Gastroesophageal sphincter (tissue), 3 donors: ENCODE results near the gene NIPA2.

ENCODE experiments used
- EP300 ChIP-seq: sonication (generic); formaldehyde crosslinking; IDR thresholded peaks from one replicate; pipeline ENCODE4 v1.6.1; 2017; ENCODE audit warnings: antibody characterized with exemption, mild to moderate bottlenecking
- POLR2A ChIP-seq, 2 donors: fragments of 450-650 bp; IDR thresholded peaks; one replicate each; pipeline ENCODE4 v1.6.1; 2017; ENCODE audit warnings: antibody characterized with exemption in 2 of 2, mild to moderate bottlenecking in 2 of 2, moderate library complexity in 1 of 2
- POLR2AphosphoS5 ChIP-seq: sonication (generic); formaldehyde crosslinking; IDR thresholded peaks from one replicate; pipeline ENCODE4 v1.6.1; 2017; ENCODE audit warnings: antibody characterized with exemption
- TF ChIP-seq, protein P1 (sequence below), 4 experiments: fragments of 200-600 bp in 2 of 4; fragments of 450-650 bp in 2 of 4; sonication (generic) in 1 of 4; IDR thresholded peaks; one replicate each; pipeline ENCODE4 v1.5.1; 2017 to 2019; ENCODE audit warnings: antibody characterized with exemption in 4 of 4, mild to moderate bottlenecking in 2 of 4, moderate library complexity in 2 of 4

DNA sequence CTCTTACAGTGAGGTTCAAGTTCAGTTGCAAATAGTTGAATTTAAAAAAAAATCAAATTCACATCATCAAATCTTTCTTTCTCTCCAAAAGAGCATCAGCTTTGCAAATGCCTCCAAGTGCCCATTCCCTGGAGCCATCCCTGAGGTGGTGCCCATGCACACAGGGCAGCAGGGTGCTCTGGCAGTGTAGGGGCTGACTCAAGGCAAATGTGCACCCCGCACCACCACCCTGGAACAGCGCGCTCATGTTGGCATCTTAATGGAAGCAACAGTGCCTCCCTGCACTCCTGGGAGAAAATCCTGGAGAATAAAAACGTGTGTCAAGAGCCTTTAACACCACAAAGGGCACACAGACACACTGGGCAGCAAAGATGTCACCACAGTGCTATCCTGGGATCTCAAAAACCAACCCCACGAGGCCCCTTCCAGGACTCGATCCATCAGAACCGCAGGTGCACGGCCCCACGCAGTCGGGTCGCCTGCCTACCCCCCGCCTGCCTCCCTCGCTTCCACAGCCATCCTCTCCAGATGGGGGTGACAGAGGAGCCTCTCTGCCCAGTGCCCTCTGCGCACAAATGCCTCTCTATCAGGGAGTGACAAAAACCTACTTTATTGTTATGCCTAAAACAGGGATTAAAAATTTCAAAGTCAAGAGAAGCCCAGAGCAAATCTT is 50.8 kb downstream of the NIPA2 start:
- TF ChIP-seq EP300 (no peak), POLR2A (IDR thresholded peaks at IDR 0.05) (no peak), POLR2AphosphoS5 (no peak)
- TF ChIP-seq, protein P1, sequence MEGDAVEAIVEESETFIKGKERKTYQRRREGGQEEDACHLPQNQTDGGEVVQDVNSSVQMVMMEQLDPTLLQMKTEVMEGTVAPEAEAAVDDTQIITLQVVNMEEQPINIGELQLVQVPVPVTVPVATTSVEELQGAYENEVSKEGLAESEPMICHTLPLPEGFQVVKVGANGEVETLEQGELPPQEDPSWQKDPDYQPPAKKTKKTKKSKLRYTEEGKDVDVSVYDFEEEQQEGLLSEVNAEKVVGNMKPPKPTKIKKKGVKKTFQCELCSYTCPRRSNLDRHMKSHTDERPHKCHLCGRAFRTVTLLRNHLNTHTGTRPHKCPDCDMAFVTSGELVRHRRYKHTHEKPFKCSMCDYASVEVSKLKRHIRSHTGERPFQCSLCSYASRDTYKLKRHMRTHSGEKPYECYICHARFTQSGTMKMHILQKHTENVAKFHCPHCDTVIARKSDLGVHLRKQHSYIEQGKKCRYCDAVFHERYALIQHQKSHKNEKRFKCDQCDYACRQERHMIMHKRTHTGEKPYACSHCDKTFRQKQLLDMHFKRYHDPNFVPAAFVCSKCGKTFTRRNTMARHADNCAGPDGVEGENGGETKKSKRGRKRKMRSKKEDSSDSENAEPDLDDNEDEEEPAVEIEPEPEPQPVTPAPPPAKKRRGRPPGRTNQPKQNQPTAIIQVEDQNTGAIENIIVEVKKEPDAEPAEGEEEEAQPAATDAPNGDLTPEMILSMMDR (IDR thresholded peaks at IDR 0.05): no peak
